HG03066 (cell line): ENCODE results near the gene TXLNB.

Source experiments
- ATAC-seq: cut with Tn5 transposase; IDR thresholded peaks from one replicate; pipeline ENCODE4 v1.9.1; 2021; ENCODE audit warnings: low read depth; ENCODE audit not compliant: unreplicated experiment

Gene TXLNB

DNA sequence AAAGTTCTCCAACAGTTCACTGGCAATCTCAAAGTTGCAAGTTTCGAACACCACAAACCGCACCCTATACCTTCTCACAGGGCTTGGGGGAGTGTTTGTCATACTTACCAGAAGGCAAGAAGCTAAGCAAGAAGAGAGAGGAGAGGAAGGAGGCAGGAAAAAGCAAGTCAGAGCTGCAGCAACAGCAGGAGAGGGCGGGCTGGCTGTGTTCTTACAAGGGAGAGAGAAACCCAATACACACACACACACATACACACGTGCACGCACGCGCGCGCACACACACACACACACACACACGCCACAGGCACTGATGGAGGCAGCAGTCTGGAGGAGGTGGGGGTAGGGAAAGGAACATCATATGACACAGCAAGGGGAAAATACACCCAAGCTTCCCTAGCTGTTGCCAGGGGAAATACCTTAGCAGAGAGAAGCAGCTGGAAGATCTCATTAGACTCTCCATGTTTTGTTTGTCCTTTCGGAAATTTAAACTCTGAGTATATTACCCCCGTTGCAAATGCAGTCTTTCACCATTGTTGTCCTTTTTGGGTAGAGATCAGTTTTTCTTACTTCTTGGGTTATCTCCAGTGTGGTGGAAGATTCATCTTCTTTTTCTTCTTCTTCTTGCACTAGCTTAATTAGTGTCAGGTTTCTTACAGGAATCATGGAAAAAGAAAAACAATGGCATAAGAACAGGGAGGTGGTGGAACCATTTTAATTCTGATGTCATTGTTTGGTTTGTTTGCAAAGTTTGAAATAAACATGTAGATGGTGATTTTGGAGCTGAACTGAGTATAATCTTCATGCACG, at the start of gene TXLNB:
TSS of gene TXLNB (minus strand) at position 186 of the 807 bp plus-strand sequence. CDS start 3,099 bp downstream, outside the sequence.
- peak; percentile 69 for ATAC-seq

DNA sequence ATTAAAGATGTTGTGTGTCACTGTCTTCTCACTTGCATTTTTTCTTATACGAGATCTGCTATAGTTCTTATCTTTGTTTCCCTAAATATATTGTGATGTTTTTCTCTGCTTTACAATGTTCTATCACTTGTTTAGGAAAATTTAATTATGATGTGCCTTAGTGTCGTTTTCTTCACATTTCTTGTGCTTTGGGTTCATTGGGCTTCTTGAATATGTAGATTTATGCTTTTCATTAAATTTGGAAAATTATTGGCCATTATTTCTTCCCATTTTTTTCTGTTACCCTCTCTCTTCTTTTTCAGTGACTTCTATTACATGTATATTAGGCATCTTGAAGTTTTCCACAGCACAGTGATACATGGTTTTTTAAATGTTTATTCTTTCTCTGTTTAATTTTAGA, 49.3 kb upstream of the TXLNB start:
- ATAC-seq: no peak

DNA sequence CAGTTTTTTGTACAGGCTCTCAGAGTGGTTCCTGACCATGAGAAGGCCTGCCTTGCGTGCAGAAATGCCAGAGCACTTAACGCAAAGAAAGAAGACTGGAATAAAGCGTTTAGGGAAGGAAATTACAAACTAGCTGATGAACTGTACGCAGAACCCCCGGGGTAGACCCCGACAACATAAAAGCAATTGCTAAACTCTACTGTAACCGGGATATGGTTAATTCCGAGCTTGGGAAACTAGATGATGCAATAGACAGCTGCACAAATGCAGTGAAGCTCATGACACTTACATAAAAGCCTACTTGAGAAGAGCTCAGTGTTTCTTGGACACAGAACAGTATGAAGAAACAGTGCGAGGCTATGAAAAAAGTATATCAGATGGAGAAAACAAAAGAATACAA, 47.0 kb upstream of the TXLNB start:
- no peak for ATAC-seq

DNA sequence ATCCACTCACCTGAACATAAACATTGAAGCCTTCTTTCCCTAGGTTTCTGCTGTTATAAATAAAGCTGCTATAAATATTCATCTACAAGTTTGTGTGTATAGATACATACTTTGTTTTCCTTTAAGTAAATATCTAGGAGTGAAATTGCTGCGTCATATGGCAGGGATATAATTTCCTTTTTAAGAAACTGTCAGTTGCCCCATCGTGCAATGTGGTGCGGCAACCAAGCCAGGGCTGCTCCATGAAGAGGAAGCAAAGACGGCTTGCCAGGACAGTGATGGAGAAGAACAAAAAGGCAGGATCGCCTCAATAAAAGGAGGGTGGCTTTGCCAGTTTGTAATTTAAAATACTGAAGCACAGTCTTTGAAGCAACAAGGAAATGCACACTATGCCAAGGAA, 46.0 kb upstream of the TXLNB start:
- no peak for ATAC-seq

DNA sequence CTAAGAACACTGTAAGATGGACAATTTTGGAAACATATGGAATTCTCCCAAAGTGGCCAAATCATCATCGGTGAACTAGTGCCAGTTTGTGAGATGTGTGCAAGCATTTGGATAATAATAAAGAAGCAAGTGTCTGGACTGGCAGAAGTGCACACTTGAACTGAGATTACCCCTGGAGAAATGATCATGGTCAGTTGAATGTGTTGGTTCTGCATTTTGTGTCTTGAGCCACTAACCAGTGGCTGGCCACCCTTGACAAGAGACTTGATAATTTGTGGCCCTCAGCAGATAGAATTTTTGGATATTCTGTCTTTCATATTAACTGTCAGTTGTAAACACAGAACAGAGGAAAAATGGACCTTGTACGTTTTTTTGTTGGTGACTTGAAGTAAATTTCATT, 45.2 kb upstream of the TXLNB start:
- ATAC-seq: no peak

DNA sequence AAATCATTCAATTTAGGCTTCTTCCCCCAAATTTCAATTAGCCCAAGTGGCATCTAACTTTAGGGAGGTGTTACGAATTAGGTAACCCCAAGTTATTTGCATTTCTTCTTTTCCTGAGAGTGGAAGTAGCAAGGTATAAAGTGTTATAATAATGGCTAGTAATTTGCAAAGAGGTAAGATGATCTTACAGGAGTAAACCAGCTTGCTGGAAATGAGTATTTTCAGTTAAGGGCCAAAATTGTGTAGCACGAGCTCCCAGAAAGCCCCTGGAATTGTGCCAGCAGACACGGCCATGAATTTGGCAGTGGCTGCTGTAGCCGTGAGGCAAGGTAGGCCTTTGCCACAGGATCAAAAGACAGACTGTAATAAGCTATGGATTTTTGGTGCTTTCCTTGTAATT, 44.7 kb upstream of the TXLNB start:
- ATAC-seq: no peak

DNA sequence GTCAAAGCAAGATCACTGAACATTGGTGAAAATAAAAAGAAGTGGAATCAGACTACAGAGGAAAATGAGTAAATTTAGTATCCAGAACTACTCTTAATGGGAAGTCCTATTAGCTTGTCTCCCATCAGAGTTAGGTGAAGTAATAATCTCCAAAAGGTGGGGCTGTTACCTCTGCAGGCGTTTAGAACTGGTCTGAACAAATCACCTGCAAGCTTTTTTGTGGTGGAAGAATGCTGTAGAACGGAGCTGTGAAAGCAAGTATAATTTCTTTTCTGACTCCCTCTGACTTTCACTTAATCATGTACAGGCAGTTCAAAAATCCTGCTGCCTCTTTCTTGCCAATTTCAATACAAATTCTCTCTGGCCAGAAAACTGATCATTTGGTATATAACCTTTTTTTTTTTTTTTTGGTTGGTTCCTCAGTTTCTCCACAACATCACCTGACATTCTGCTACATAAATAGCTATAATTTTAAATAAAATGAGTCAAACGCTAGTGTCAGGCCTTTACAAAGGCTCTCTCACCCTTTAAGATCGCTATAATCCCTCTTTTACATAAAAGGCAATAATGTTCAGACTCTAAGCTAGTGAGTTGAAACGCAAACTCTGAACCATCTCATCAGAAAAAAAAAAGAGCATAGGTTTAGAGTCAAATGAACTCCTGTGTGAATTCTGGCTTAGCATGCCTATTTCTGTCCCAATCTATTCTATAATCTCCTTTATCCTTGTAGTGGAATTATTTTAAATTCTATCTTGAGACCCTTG, 43.8 kb upstream of the TXLNB start:
- ATAC-seq: no peak

DNA sequence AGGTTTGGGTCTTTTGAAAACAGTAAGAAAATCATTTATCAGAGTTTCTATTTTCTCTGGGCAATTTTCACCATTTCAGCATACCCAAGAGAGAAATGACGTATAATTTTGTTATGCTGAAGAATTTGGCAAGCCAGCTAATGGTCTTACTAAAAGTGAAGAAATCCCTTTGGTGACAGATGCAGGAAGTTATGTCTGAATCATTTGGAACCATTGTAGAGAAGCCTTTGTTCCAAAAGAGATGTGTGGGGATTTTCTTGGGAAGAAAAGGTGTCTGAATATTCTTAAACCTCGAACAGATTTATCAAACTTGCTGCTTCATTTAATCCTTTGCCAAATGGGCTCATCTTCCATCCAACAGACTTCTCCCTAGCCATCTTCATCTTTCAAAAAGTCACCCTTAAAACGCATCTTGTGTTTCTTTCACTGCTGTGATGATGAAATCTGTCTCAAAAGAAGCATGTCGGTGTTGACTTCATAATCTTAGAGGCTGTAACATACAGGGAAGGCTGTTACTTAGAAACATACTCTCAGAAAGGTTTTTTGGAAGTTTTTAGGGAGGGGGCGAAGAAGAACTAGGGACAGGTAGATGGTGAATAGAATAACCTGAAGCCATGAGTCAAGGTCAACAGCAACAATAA, 43.1 kb upstream of the TXLNB start:
- no peak for ATAC-seq

DNA sequence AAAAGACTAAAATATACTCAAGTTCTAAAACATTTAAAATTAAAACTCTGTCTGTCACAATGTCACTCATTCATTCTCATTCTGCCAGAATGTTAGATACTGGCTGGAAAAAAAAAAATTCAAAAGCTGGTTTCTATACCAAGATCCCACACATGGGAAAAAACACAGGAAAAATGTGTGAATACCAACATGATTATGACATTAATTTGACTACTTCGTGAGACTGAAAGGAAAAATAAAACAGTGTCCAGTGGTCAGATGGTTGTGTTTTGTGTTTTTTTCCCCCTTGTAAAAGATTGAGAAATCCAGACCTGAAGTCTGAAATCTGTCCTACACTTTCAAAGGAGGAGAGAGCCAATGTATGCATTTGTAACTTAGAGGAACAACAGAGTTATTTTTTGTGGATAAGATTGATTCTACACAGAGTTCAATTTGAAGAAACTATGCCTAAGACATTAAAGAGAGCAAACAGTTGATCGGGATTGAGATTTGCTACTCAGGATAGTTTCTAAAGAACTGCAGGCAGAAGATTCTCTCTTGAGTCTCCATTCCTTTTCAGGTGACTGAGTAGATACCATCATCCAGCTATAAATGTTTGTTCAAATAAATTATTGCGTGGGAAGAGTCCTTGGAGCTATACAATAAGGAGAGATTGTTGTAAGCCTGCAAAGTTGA, 39.2 kb upstream of the TXLNB start:
- no peak for ATAC-seq

DNA sequence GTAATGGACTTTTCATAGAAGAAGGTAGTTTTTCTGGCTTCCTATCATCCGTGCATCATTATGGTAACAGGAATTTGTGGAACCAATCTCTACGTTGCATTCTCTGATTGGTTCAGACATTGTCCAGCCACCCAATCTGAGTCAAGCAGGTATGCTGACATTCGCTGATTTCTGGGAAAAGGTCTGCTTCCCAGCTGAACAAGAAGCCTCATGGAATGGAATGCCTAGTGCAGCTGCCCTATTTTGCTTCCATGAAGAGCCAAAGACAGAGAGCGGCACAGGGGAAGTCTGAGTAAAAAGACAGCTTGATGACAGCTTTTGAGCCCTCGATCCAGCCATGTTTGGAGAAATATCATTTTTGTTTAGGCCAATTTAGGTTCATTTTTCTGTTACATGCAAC, 38.5 kb upstream of the TXLNB start:
- no peak for ATAC-seq

DNA sequence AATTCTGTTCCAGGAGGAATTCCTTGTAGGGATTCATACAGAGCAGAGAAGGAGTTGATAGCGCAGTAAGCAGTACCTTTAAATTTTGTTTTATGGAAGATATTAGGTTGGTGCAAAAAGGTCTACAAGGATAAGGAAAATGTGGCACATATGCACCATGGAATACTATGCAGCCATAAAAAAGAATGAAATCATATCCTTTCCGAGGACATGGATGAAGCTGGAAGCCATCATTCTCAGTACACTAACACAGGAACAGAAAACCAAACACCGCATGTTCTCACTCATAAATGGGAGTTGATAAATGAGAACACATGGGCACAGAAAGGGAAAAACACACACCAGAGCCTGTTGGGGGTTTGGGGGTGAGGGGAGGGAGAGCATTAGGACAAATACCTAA, 37.4 kb upstream of the TXLNB start:
- ATAC-seq: no peak

DNA sequence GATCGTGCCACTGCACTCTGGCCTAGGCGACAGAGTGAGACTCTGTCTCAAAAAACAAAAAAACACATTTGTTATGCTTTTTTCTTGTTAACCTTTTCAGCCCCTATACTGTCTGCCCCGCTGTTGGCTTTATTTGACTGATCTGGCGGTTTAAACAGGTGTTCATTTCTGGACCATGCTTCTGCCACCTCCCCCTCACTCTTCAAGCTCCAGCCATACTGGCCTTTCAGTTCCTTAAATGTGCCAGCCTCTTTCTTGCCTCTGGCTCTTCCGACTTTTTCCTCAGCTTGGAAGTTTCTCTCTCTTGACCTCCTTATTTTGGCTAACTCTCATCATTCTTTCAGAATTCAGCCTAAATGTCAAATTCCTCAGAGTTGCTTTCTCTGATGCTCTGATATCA, 35.2 kb upstream of the TXLNB start:
- no peak for ATAC-seq

DNA sequence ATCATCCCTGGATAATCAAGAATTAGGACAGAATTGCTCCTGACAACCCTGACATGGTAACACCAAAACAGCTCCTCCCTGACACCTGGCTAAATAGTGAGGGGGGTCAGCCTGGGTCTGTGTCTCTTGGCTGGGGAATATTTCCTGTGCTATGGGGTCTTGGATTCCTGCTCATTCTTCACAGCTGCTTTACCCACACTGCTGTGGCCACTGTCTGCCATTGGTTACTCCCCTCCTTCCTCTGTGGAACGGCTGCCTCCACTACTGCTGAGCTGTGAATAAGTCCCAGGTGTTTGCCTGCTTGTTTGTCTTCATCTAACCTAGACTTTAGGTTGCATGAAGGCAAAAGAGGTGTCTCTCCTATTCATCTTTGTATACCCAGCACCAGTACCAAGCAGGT, 33.9 kb upstream of the TXLNB start:
- no peak for ATAC-seq

DNA sequence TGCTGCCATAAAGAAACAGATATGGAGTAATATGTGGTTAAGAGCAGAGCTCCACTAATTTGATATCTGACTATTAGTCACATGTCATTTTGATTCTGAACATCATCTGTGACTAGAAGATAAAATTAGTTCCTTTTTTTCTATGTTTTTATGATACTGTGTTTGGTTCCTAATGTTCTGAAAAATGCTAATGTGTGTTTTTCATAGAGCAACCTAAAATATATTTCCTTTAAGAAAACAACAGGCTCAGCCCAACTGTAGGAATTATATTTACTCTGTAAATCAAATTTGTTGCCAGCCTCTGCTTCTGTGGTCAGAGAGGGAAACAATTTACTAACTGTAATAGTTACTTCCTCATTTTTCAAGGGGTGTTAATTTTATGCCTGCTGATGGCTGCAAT, 33.3 kb upstream of the TXLNB start:
- peak; percentile 46 for ATAC-seq

DNA sequence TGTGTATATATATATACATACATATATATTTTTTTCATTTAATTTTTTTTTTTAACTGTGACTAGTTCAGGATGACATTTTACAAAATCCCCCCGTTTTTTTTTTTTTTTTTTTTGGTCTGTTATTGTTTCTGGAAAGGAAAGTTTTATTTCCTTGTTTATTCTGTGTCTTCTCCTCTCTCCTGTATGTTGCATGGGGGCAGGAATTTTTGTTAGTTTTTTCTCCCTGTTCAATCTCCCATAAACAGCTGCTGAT, 32.4 kb upstream of the TXLNB start:
- ATAC-seq: no peak

DNA sequence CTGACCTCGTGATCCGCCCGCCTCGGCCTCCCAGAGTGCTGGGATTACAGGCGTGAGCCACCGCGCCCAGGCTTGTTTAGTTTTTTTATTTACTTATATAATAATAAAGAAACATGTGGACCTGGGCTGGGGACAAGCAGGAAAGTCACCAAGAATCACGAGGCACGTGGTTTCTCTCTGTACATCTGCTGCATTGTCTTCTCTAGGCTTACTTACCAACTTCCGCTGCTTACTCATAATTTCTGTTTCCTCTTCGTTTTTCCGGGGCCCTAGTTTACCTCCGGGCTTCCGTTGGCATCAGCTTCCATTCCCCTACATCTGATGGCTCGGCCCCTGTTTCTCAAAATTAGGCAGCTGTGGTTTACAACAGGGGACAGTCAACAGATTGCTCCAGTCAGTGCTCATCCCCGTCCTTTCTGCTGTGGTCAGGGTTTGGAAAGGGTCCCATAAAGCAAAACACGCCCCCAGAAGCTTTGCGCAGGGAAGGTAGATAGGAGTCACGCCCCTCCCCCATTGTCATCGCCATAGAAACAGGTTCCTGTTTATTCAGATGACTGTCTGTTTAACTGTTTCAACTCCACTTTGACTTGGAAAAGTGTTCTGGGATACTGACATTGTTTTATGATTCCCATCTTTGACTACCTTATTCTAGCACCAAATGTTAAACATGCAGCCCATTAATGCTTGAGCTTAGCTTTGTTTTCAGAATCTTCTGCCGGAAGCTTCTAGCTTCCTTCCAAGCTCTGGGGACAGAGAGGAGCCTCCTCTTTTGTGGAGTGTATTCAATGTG, 31.9 kb upstream of the TXLNB start:
- ATAC-seq: no peak

DNA sequence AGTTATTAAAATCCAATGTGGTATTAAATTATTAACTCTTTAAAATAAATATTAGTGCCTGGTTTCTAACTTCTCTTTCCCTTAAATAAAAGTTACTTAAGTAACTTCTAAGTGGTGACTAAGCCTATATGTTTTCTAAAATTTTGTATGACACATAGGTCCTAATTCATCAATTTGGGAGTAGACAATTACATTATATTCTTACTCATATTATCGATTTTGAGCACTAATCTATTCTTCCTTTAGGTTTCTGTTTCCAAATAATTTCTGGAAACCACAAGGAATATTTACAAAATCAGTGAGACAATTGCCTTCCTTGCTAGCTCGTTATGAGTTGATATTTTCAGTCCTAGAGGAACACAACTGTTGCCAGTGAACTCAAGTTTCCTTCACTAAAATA, 28.3 kb upstream of the TXLNB start:
- ATAC-seq: no peak

DNA sequence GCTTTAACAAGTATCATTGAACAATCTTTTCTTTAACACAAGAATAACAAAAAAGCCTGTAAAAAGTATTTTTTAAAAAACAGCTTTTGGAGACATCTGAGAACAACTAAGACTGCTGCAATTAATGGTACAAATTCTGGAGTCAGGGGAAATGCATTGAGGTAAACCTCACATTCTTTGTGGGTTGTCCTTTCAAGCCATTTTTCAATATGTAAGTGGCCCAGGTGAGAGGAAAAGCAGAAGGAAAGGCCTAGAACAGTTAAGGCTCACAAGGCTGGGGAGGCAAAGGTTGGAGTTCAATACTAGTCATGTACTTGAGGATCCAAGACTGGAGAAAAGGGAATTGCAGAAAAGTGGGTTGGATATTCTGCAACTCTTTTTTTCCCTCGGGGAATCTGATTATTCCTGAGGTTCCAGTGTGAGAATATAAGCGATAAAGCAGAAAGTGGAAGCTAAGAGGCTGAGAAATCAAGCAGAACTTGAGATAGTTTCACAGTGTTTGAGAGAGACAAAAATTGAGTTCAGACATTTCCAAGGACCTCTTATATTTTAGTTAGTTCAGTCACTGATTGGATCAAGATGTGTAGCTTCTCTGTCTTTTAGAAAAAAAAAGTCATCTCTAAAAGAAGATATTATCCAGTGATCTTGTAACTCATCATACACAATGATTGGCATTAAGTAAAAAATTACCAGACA, 25.0 kb upstream of the TXLNB start:
- ATAC-seq: no peak

DNA sequence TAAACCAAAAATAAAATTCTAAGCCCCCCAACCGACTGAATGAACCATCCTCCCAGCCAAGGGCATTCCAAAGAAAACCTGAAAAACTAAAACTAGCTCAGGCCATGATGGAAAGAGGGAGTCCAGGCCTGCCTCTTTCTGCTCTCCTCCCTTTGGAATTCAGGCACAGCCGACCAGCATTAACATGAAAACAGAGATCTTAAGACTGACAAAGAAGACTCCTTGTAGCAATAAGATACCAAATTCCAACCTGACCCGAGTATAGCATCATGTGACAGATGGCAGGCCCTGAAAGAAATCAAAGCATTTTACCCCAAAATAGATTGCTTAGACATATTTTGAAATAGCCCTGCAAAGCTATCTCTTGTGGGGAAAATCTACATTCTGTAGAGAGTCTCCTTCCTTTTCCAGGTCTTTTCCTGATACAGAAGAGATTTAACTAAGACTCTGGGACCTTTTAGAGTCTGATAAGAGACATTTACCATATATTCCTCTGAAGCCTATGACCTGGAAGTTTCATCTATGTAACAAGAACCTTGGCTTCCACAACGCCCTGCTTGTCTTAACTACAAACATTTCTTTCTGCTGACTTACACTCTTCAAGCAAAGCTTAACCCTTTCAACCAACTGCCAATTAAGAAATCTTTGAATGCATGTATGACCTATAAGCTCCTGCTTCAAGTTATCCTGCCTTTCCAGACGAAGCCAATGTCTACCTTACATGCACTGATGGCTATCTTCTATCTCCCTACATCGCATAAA, 22.2 kb upstream of the TXLNB start:
- ATAC-seq: no peak
